ENCODE measurements around the gene GRIK4.

DNA sequence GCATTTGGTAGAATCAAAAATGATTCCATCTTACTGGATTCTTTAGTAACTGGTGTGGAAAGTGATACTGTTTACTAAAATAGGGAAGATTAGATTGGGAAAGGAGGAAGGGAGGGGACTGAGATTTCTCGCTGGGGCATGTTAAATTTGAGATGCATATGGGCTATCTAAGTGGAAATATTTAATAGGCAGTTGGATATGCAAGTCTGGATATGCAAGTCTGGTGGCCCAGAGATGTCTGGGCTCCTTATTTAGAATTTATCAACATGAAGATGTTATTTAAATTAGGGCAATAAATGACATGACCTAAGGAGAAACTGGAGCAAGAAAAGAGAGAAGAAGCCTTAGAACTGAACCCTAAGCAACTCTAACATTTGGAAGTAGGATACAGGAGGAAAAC lies 495.4 kb downstream of the GRIK4 start:
- no peak for TF ChIP-seq CTCF (conservative IDR thresholded peaks at IDR 0.05; ENCODE audit: low read length)
- no peak for TF ChIP-seq EZH2phosphoT487 (IDR thresholded peaks at IDR 0.05; ENCODE audit: borderline replicate concordance)
